GM13976 (cell line): ENCODE results near the gene MAP2.

Experiments
- DNase-seq: peaks from one replicate; pipeline ENCODE4 v3.0.0; 2012; ENCODE audit warnings: low spot score
- CTCF ChIP-seq: IDR thresholded peaks from 2 replicates; pipeline ENCODE4 v1.5.1; 2012; ENCODE audit warnings: borderline replicate concordance, mild to moderate bottlenecking; ENCODE audit not compliant: insufficient read depth; ENCODE audit errors: extremely low read depth, missing control alignments, control extremely low read depth
- in situ Hi-C: fragments of 300-500 bp; cut with MboI; formaldehyde crosslinking; loops from one replicate; pipeline ENCODE4 v1.12.0; 2022; ENCODE audit warnings: low sequenced_read_pairs, mixed read lengths, inconsistent platforms; ENCODE audit not compliant: unreplicated experiment

Gene MAP2

GRCh38 chr2:209682646-209683045 lies 258.8 kb downstream of the MAP2 start:
- DNase-seq = no peak
- TF ChIP-seq CTCF = no peak
- in situ Hi-C loops = no loop called here

GRCh38 chr2:209685340-209685739 lies 261.5 kb downstream of the MAP2 start:
- in situ Hi-C loops = no loop called here
- no peak for DNase-seq
- no peak for TF ChIP-seq CTCF

- TF ChIP-seq CTCF = no peak
- DNase-seq = no peak
- in situ Hi-C loops = no loop called here
Observed at GRCh38 chr2:209685963-209686362, 262.1 kb downstream of the MAP2 start.

- in situ Hi-C loops = no loop called here
- TF ChIP-seq CTCF = no peak
- DNase-seq = no peak
Observed at GRCh38 chr2:209686448-209686847, 262.6 kb downstream of the MAP2 start.

GRCh38 chr2:209687323-209687969 lies 263.6 kb downstream of the MAP2 start:
- TF ChIP-seq CTCF = no peak
- no peak for DNase-seq
- in situ Hi-C loops = no loop called here

GRCh38 chr2:209688385-209688784 lies 264.5 kb downstream of the MAP2 start:
- no peak for TF ChIP-seq CTCF
- DNase-seq = no peak
- in situ Hi-C loops = no loop called here
